Nephron progenitor cell (in vitro differentiated cells): ENCODE data around the gene SLC2A3.

Source experiments
- DNase-seq: peaks from one replicate; pipeline ENCODE4 v3.0.0; 2021
- H3K27ac Mint-ChIP-seq: 2 replicates; pipeline ENCODE4 v1.8.0; 2021; ENCODE audit warnings: mild to moderate bottlenecking, moderate library complexity, mixed read lengths
- H3K27me3 Mint-ChIP-seq: 2 replicates; pipeline ENCODE4 v1.8.0; 2021; ENCODE audit warnings: mild to moderate bottlenecking, low read depth, mixed read lengths; ENCODE audit not compliant: poor library complexity
- H3K36me3 Mint-ChIP-seq: 2 replicates; pipeline ENCODE4 v1.8.0; 2021; ENCODE audit warnings: low read depth, mixed read lengths
- H3K4me1 Mint-ChIP-seq: 2 replicates; pipeline ENCODE4 v1.8.0; 2021; ENCODE audit warnings: mixed read lengths
- H3K4me3 Mint-ChIP-seq: 2 replicates; pipeline ENCODE4 v1.8.0; 2021; ENCODE audit warnings: mild to moderate bottlenecking, moderate library complexity, mixed read lengths
- H3K9me3 Mint-ChIP-seq: 2 replicates; pipeline ENCODE4 v1.8.0; 2021; ENCODE audit warnings: mild to moderate bottlenecking, moderate library complexity, mixed read lengths
- CTCF ChIP-seq: fragments of 200-600 bp; sonication (generic); IDR thresholded peaks from 2 replicates; pipeline ENCODE4 v1.5.0; 2021; ENCODE audit warnings: antibody characterized with exemption

The SLC2A3 gene

GRCh38 chr12:7870335-7870734, 65.7 kb downstream of the SLC2A3 start:
- Mint-ChIP-seq H3K9me3 (peaks cover 3% of the 10 kb centered on the region), H3K4me1 (no peaks in the 10 kb centered on the region), H3K36me3 (no peaks in the 10 kb centered on the region), H3K27ac (no peak overlapping the region), H3K4me3 (no peak overlapping the region), H3K27me3 (no peaks in the 10 kb centered on the region)
- no peak for TF ChIP-seq CTCF
- DNase-seq: no peak
